Measurements from ENCODE around the gene ZNF619. TPM values are rescaled to one million over a fixed set of nuclear protein-coding genes. Genes with fewer than 3 reads are reported as not detected.

ZNF619 gene
- total and polyA plus RNA-seq, 2 of the 13 experiments (the other 11 are each of a cell fraction or from before 2014, with no cell fraction given) = 0.83 to 5.2 TPM

GRCh38 chr3:40524568-40525285 is 47.8 kb downstream of the ZNF619 start, which contains the start of gene ZNF621 (continued):
- TF ChIP-seq EZH2 (conservative IDR thresholded peaks at IDR 0.05; ENCODE audit: low read depth, low read length) = no peak
- TF ChIP-seq ZBTB10 (CRISPR knock-in tag; IDR thresholded peaks at IDR 0.05; ENCODE audit: borderline replicate concordance) = no peak
- no peak for TF ChIP-seq ZNF382 (CRISPR knock-in tag; IDR thresholded peaks at IDR 0.05; ENCODE audit: borderline replicate concordance)
- TF ChIP-seq ZNF180 (CRISPR knock-in tag; IDR thresholded peaks at IDR 0.05; ENCODE audit: borderline replicate concordance, low read depth) = no peak
- no peak for TF ChIP-seq HDAC6 (IDR thresholded peaks at IDR 0.05; ENCODE audit: low read depth, low read length)
- TF ChIP-seq ZNF451 (CRISPR knock-in tag; IDR thresholded peaks at IDR 0.05) = peak; percentile 81
- 0 out of 2 replicates have a peak, but pooled peaks have one; percentile 37 for TF ChIP-seq IRF9 (CRISPR knock-in tag; IDR thresholded peaks at IDR 0.05; ENCODE audit: borderline replicate concordance)
- peak; percentile 86 for TF ChIP-seq KLF11 (CRISPR knock-in tag; IDR thresholded peaks at IDR 0.05)
- no peak for TF ChIP-seq ZBTB49 (CRISPR knock-in tag; IDR thresholded peaks at IDR 0.05; ENCODE audit: borderline replicate concordance)
- TF ChIP-seq PHF8 (CRISPR knock-in tag; IDR thresholded peaks at IDR 0.05) = peak; percentile 98
- TF ChIP-seq BORCS8-MEF2B (CRISPR knock-in tag; IDR thresholded peaks at IDR 0.05) = peak; percentile 93
- peak; percentile 62; the same call in 1 of the 2 replicates for TF ChIP-seq BCL6 (CRISPR knock-in tag; IDR thresholded peaks at IDR 0.05)
- TF ChIP-seq TCF12 (IDR thresholded peaks at IDR 0.05) = no peak
- peak; percentile 82; the same call in 1 of the 2 replicates for TF ChIP-seq TCF12 (CRISPR knock-in tag; IDR thresholded peaks at IDR 0.05)
- TF ChIP-seq SRSF4 (IDR thresholded peaks at IDR 0.05; ENCODE audit: low read depth, low read length, poor library complexity, severe bottlenecking) = no peak
- no peak for TF ChIP-seq JUNB (CRISPR knock-in tag; IDR thresholded peaks at IDR 0.05; ENCODE audit: borderline replicate concordance)
- peak; percentile 81 for TF ChIP-seq ZSCAN21 (CRISPR knock-in tag; IDR thresholded peaks at IDR 0.05; ENCODE audit: borderline replicate concordance)
- peak; percentile 50; the same call in 1 of the 2 replicates for TF ChIP-seq PRDM15 (CRISPR knock-in tag; IDR thresholded peaks at IDR 0.05)

All from HepG2 (cell line).